Smooth muscle cell (in vitro differentiated cells): ENCODE data around the gene CD200. TPM values are rescaled to one million over a fixed set of nuclear protein-coding genes. Genes with fewer than 3 reads are reported as not detected.

Experiments used
- DNase-seq: peaks from one replicate; lab custom pipeline; 2025; ENCODE audit not compliant: unreplicated experiment; lab: John Stamatoyannopoulos, UW
- H2AFZ ChIP-seq: fragments of 200-600 bp; sonication (generic); 2 replicates; pipeline ENCODE4 v1.6.0; 2016; ENCODE audit warnings: antibody characterized with exemption, low read depth, mild to moderate bottlenecking
- H3F3A ChIP-seq: fragments of 200-600 bp; sonication (generic); 2 replicates; pipeline ENCODE4 v1.6.0; 2017; ENCODE audit warnings: antibody characterized with exemption, low read depth
- H3K27ac ChIP-seq: fragments of 200-600 bp; sonication (generic); 2 replicates; pipeline ENCODE4 v1.5.1; 2016; ENCODE audit warnings: low read depth, mild to moderate bottlenecking
- H3K27me3 ChIP-seq: fragments of 200-600 bp; sonication (generic); 2 replicates; pipeline ENCODE4 v1.6.1; 2016; ENCODE audit warnings: low read depth, mild to moderate bottlenecking
- H3K36me3 ChIP-seq: fragments of 200-600 bp; sonication (generic); 2 replicates; pipeline ENCODE4 v1.5.1; 2016; ENCODE audit warnings: low read depth
- H3K4me1 ChIP-seq: fragments of 200-600 bp; sonication (generic); 2 replicates; pipeline ENCODE4 v1.5.1; 2016; ENCODE audit warnings: low read depth
- H3K4me2 ChIP-seq: fragments of 200-600 bp; sonication (generic); 2 replicates; pipeline ENCODE4 v1.6.0; 2016; ENCODE audit warnings: mild to moderate bottlenecking
- H3K4me3 ChIP-seq: fragments of 200-600 bp; sonication (generic); 2 replicates; pipeline ENCODE4 v1.5.1; 2016; ENCODE audit warnings: mild to moderate bottlenecking
- H3K79me2 ChIP-seq: fragments of 200-600 bp; sonication (generic); 2 replicates; pipeline ENCODE4 v1.6.0; 2016; ENCODE audit warnings: low read depth, mild to moderate bottlenecking
- H3K9ac ChIP-seq: fragments of 200-600 bp; sonication (generic); 2 replicates; pipeline ENCODE4 v1.6.0; 2016; ENCODE audit warnings: low read depth
- H3K9me3 ChIP-seq: fragments of 200-600 bp; sonication (generic); replicated peaks from 2 replicates; pipeline ENCODE4 v1.5.1; 2016; ENCODE audit warnings: low read depth
- H4K20me1 ChIP-seq: fragments of 200-600 bp; sonication (generic); 2 replicates; pipeline ENCODE4 v1.6.0; 2016; ENCODE audit warnings: low read depth
- WGBS: methylation state at CpG from one replicate; pipeline ENCODE4 v1.1.7; 2016; ENCODE audit warnings: low lambda C conversion rate; 5-methylcytosine and 5-hydroxymethylcytosine counted together
- polyA plus RNA-seq: library from polyadenylated mRNA; unstranded; fragments of >200 nt; fragmentation: Nextera tagmentation; extraction: Ambion mirVana; gene quantifications from 2 replicates; pipeline ENCODE4 v1.2.1, GENCODE V29; 2016
- total RNA-seq: library from RNA; depleted of rRNA; stranded (reverse); fragments of >200 nt; gene quantifications from 2 replicates; pipeline ENCODE4 v1.2.3, GENCODE V29; 2014
- TF ChIP-seq, protein P1 (sequence below): fragments of 200-600 bp; sonication (generic); IDR thresholded peaks from 2 replicates; pipeline ENCODE4 v1.5.1; 2017; ENCODE audit warnings: borderline replicate concordance, mild to moderate bottlenecking, antibody characterized with exemption; ENCODE audit not compliant: insufficient read depth, poor library complexity, severe bottlenecking

Gene CD200
- total and polyA plus RNA-seq, 2 experiments from 2014 or later, result 10.0 to 12.4 TPM

DNA sequence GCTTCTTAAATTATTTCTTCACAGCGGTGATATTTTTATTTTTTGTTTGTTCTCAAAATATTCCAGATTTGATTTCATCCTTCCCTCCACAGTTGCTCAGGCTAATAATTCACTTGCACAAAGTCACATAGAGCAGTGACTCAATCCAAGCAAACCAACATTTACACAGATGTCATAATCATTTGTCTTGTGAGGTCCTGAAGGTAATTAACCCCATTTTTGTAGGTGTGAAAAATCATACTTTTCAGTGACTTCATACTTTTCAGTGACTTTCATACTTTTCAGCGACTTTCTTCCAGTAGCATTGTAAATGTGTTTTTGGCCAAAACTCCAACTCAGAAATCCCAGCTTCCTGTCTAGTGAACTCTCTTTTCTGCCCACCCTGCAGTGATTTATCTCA is 32.1 kb downstream of the CD200 start:
- no peaks in the 10 kb centered on the region for H3K9me3 ChIP-seq
- no peak overlapping the region for H3K27ac ChIP-seq
- TF ChIP-seq, protein P1, sequence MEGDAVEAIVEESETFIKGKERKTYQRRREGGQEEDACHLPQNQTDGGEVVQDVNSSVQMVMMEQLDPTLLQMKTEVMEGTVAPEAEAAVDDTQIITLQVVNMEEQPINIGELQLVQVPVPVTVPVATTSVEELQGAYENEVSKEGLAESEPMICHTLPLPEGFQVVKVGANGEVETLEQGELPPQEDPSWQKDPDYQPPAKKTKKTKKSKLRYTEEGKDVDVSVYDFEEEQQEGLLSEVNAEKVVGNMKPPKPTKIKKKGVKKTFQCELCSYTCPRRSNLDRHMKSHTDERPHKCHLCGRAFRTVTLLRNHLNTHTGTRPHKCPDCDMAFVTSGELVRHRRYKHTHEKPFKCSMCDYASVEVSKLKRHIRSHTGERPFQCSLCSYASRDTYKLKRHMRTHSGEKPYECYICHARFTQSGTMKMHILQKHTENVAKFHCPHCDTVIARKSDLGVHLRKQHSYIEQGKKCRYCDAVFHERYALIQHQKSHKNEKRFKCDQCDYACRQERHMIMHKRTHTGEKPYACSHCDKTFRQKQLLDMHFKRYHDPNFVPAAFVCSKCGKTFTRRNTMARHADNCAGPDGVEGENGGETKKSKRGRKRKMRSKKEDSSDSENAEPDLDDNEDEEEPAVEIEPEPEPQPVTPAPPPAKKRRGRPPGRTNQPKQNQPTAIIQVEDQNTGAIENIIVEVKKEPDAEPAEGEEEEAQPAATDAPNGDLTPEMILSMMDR, result no peak
- no peak overlapping the region for H2AFZ ChIP-seq
- no peak overlapping the region for H3K4me3 ChIP-seq
- H3K4me1 ChIP-seq, result no peaks in the 10 kb centered on the region
- no peaks in the 10 kb centered on the region for H4K20me1 ChIP-seq
- H3K79me2 ChIP-seq, result no peaks in the 10 kb centered on the region
- H3K4me2 ChIP-seq, result no peak overlapping the region
- H3K9ac ChIP-seq, result no peak overlapping the region
- DNase-seq, result no peak
- H3F3A ChIP-seq, result no peaks in the 10 kb centered on the region
- no peaks in the 10 kb centered on the region for H3K36me3 ChIP-seq
- H3K27me3 ChIP-seq, result no peaks in the 10 kb centered on the region
- 93% methylated on average over 2 of the region's 2 CpGs for WGBS

DNA sequence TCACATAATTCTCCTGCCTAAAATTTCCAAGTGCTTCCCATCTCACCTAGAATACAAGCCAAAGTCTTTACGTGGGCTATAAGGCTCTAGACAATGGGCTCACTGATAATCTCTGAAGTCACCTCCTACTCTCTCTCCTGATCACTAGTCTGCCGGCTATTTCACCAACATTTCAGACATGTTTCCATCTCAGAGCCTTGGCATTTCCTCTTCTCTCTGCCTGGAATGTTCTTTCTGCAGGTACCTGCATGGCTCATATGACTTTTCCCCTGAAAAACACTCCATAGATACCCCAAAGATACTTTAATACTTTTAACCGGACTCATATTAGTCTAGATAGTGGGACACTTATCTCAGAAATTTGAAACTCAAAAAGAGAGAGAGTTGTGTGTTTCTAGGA is 32.7 kb downstream of the CD200 start:
- Histone ChIP-seq H4K20me1 (no peaks in the 10 kb centered on the region), H3K36me3 (no peaks in the 10 kb centered on the region), H3F3A (no peaks in the 10 kb centered on the region), H2AFZ (no peak overlapping the region), H3K27me3 (no peaks in the 10 kb centered on the region), H3K9ac (no peak overlapping the region), H3K4me3 (no peak overlapping the region), H3K4me1 (no peaks in the 10 kb centered on the region), H3K9me3 (no peaks in the 10 kb centered on the region), H3K4me2 (no peak overlapping the region), H3K79me2 (no peaks in the 10 kb centered on the region), H3K27ac (no peak overlapping the region)
- 75% methylated on average over 3 of the region's 3 CpGs for WGBS
- DNase-seq, result no peak
- TF ChIP-seq, protein P1, result no peak

DNA sequence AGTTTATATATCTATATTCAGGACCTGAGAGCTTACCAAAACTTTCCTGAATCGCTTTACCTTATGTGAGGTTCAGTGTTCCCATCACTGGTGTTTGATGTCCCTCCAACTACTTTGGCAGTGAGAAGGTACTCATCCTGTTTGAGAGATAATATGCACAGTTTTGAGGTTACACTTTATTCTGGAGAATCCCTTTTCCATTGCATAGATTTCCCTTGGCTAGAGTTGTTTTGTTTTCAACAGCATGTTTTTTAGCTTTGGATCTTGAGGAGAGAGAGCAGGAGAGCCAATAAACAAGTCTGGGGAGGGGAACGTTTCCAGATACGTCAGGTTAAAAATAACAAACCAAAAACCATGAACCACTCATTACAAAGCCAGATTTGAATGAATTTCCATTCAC is 33.6 kb downstream of the CD200 start:
- no peak overlapping the region for H2AFZ ChIP-seq
- TF ChIP-seq, protein P1, result no peak
- no peak for DNase-seq
- no peaks in the 10 kb centered on the region for H3K27me3 ChIP-seq
- no peaks in the 10 kb centered on the region for H3K79me2 ChIP-seq
- 91% methylated on average over 3 of the region's 3 CpGs for WGBS
- no peaks in the 10 kb centered on the region for H4K20me1 ChIP-seq
- H3K4me1 ChIP-seq, result no peaks in the 10 kb centered on the region
- H3K9ac ChIP-seq, result no peak overlapping the region
- no peak overlapping the region for H3K4me2 ChIP-seq
- no peaks in the 10 kb centered on the region for H3K9me3 ChIP-seq
- no peaks in the 10 kb centered on the region for H3F3A ChIP-seq
- no peak overlapping the region for H3K27ac ChIP-seq
- no peaks in the 10 kb centered on the region for H3K36me3 ChIP-seq
- no peak overlapping the region for H3K4me3 ChIP-seq

DNA sequence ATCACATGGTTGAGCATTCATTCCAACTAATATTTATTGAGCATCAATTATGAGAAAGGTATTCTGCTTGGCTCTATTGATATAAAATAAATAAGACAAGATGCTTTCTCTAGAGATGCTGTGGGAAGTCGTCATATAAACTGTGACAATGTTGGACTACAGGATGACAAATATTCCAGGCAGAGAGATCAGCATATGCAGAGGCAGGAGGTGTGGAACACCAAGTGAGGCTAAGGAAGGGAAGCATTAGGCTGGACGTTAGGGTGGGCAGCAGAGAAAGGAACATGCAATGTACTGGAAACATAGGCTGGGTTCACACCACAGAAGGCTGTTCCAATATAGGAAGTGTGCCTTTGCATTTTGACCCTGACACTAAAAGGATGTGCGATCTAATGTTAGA is 38.6 kb downstream of the CD200 start:
- TF ChIP-seq, protein P1, result no peak
- DNase-seq, result no peak
- Histone ChIP-seq H3F3A (no peaks in the 10 kb centered on the region), H3K4me1 (no peaks in the 10 kb centered on the region), H3K27ac (no peak overlapping the region), H4K20me1 (no peaks in the 10 kb centered on the region), H3K27me3 (no peaks in the 10 kb centered on the region), H3K79me2 (no peaks in the 10 kb centered on the region), H3K9ac (no peak overlapping the region), H3K9me3 (no peaks in the 10 kb centered on the region), H2AFZ (no peak overlapping the region), H3K36me3 (no peaks in the 10 kb centered on the region), H3K4me2 (no peak overlapping the region), H3K4me3 (no peak overlapping the region)
- WGBS, result 92% methylated on average over 3 of the region's 3 CpGs
